ENCODE measurements around the gene RAD51B.

Gene RAD51B

GRCh38 chr14:67835596-67835995 lies 16.0 kb downstream of the RAD51B start:
- Histone ChIP-seq H3K4me3 (ENCODE audit: insufficient read length, low read depth) (no peak overlapping the region), H3K36me3 (ENCODE audit: insufficient read depth, insufficient read length, low read length) (peaks cover 5% of the 10 kb centered on the region), H3K4me1 (ENCODE audit: insufficient read depth, insufficient read length) (no peaks in the 10 kb centered on the region), H3K9me3 (ENCODE audit: insufficient read depth, low read length) (no peaks in the 10 kb centered on the region), H3K9ac (ENCODE audit: insufficient read length, low read depth) (no peak overlapping the region), H3K27me3 (ENCODE audit: insufficient read depth, insufficient read length) (no peaks in the 10 kb centered on the region)
- TF ChIP-seq ZNF274 (IDR thresholded peaks at IDR 0.05; ENCODE audit: low read depth, low read length) (no peak), YY1 (IDR thresholded peaks at IDR 0.05; ENCODE audit: insufficient read depth, insufficient read length) (no peak), SUZ12 (IDR thresholded peaks at IDR 0.05; ENCODE audit: extremely low read depth, insufficient read depth, insufficient read length) (no peak)
- DNase-seq (ENCODE audit: low read depth, low spot score), result no peak

- peaks cover 5% of the 10 kb centered on the region for H3K36me3 ChIP-seq (ENCODE audit: insufficient read depth, insufficient read length, low read length)
- H3K27me3 ChIP-seq (ENCODE audit: insufficient read depth, insufficient read length), result no peaks in the 10 kb centered on the region
- DNase-seq (ENCODE audit: low read depth, low spot score), result peak; percentile 38
- H3K4me1 ChIP-seq (ENCODE audit: insufficient read depth, insufficient read length), result no peaks in the 10 kb centered on the region
- H3K4me3 ChIP-seq (ENCODE audit: insufficient read length, low read depth), result no peak overlapping the region
- H3K9ac ChIP-seq (ENCODE audit: insufficient read length, low read depth), result no peak overlapping the region
- TF ChIP-seq YY1 (IDR thresholded peaks at IDR 0.05; ENCODE audit: insufficient read depth, insufficient read length) (no peak), SUZ12 (IDR thresholded peaks at IDR 0.05; ENCODE audit: extremely low read depth, insufficient read depth, insufficient read length) (no peak), ZNF274 (IDR thresholded peaks at IDR 0.05; ENCODE audit: low read depth, low read length) (no peak)
- H3K9me3 ChIP-seq (ENCODE audit: insufficient read depth, low read length), result no peaks in the 10 kb centered on the region
Measured at GRCh38 chr14:67837011-67837624, 17.5 kb downstream of the RAD51B start.

GRCh38 chr14:67846029-67846610 lies 26.5 kb downstream of the RAD51B start:
- no peaks in the 10 kb centered on the region for H3K27me3 ChIP-seq (ENCODE audit: insufficient read depth, insufficient read length)
- no peak for DNase-seq (ENCODE audit: low read depth, low spot score)
- no peak overlapping the region for H3K4me3 ChIP-seq (ENCODE audit: insufficient read length, low read depth)
- no peak overlapping the region for H3K9ac ChIP-seq (ENCODE audit: insufficient read length, low read depth)
- TF ChIP-seq YY1 (IDR thresholded peaks at IDR 0.05; ENCODE audit: insufficient read depth, insufficient read length) (no peak), SUZ12 (IDR thresholded peaks at IDR 0.05; ENCODE audit: extremely low read depth, insufficient read depth, insufficient read length) (no peak), ZNF274 (IDR thresholded peaks at IDR 0.05; ENCODE audit: low read depth, low read length) (no peak)
- H3K4me1 ChIP-seq (ENCODE audit: insufficient read depth, insufficient read length), result no peaks in the 10 kb centered on the region
- no peaks in the 10 kb centered on the region for H3K36me3 ChIP-seq (ENCODE audit: insufficient read depth, insufficient read length, low read length)
- no peaks in the 10 kb centered on the region; the same call in 1 of the 2 replicates for H3K9me3 ChIP-seq (ENCODE audit: insufficient read depth, low read length)

GRCh38 chr14:67850066-67850830 lies 30.7 kb downstream of the RAD51B start:
- no peaks in the 10 kb centered on the region for H3K27me3 ChIP-seq (ENCODE audit: insufficient read depth, insufficient read length)
- no peak overlapping the region for H3K9ac ChIP-seq (ENCODE audit: insufficient read length, low read depth)
- DNase-seq (ENCODE audit: low read depth, low spot score), result no peak
- H3K4me3 ChIP-seq (ENCODE audit: insufficient read length, low read depth), result no peak overlapping the region
- H3K36me3 ChIP-seq (ENCODE audit: insufficient read depth, insufficient read length, low read length), result no peaks in the 10 kb centered on the region
- no peaks in the 10 kb centered on the region; the same call in 1 of the 2 replicates for H3K9me3 ChIP-seq (ENCODE audit: insufficient read depth, low read length)
- no peaks in the 10 kb centered on the region for H3K4me1 ChIP-seq (ENCODE audit: insufficient read depth, insufficient read length)
- TF ChIP-seq SUZ12 (IDR thresholded peaks at IDR 0.05; ENCODE audit: extremely low read depth, insufficient read depth, insufficient read length) (no peak), YY1 (IDR thresholded peaks at IDR 0.05; ENCODE audit: insufficient read depth, insufficient read length) (no peak), ZNF274 (IDR thresholded peaks at IDR 0.05; ENCODE audit: low read depth, low read length) (no peak)

- no peak overlapping the region for H3K4me3 ChIP-seq (ENCODE audit: insufficient read length, low read depth)
- no peak for DNase-seq (ENCODE audit: low read depth, low spot score)
- TF ChIP-seq SUZ12 (IDR thresholded peaks at IDR 0.05; ENCODE audit: extremely low read depth, insufficient read depth, insufficient read length) (no peak), YY1 (IDR thresholded peaks at IDR 0.05; ENCODE audit: insufficient read depth, insufficient read length) (no peak), ZNF274 (IDR thresholded peaks at IDR 0.05; ENCODE audit: low read depth, low read length) (no peak)
- H3K9ac ChIP-seq (ENCODE audit: insufficient read length, low read depth), result no peak overlapping the region
- H3K27me3 ChIP-seq (ENCODE audit: insufficient read depth, insufficient read length), result no peaks in the 10 kb centered on the region
- H3K36me3 ChIP-seq (ENCODE audit: insufficient read depth, insufficient read length, low read length), result no peaks in the 10 kb centered on the region
- H3K4me1 ChIP-seq (ENCODE audit: insufficient read depth, insufficient read length), result no peaks in the 10 kb centered on the region
- no peaks in the 10 kb centered on the region for H3K9me3 ChIP-seq (ENCODE audit: insufficient read depth, low read length)
Measured at GRCh38 chr14:67851785-67852410, 32.3 kb downstream of the RAD51B start.

GRCh38 chr14:67852926-67853604 lies 33.5 kb downstream of the RAD51B start:
- Histone ChIP-seq H3K9me3 (ENCODE audit: insufficient read depth, low read length) (no peaks in the 10 kb centered on the region), H3K27me3 (ENCODE audit: insufficient read depth, insufficient read length) (no peaks in the 10 kb centered on the region), H3K36me3 (ENCODE audit: insufficient read depth, insufficient read length, low read length) (no peaks in the 10 kb centered on the region), H3K4me1 (ENCODE audit: insufficient read depth, insufficient read length) (no peaks in the 10 kb centered on the region), H3K4me3 (ENCODE audit: insufficient read length, low read depth) (no peak overlapping the region), H3K9ac (ENCODE audit: insufficient read length, low read depth) (no peak overlapping the region)
- TF ChIP-seq ZNF274 (IDR thresholded peaks at IDR 0.05; ENCODE audit: low read depth, low read length) (no peak), SUZ12 (IDR thresholded peaks at IDR 0.05; ENCODE audit: extremely low read depth, insufficient read depth, insufficient read length) (no peak), YY1 (IDR thresholded peaks at IDR 0.05; ENCODE audit: insufficient read depth, insufficient read length) (no peak)
- no peak for DNase-seq (ENCODE audit: low read depth, low spot score)
